Mesenchymal stem cell (in vitro differentiated cells and primary cell): ENCODE data around the gene ZNRF4.

Source experiments
- DNase-seq: peaks from one replicate; pipeline ENCODE4 v3.0.0-alpha.2; 2013
- H2AFZ ChIP-seq: one replicate; pipeline ENCODE4 v1.6.1; 2013; ENCODE audit warnings: low read depth, mild to moderate bottlenecking, control low read depth, inconsistent platforms, low read length, moderate library complexity
- H2AK5ac ChIP-seq: 2 replicates; pipeline ENCODE4 v1.6.1; 2013; ENCODE audit warnings: low read length, moderate library complexity, mild to moderate bottlenecking, inconsistent platforms; ENCODE audit not compliant: severe bottlenecking
- H2BK120ac ChIP-seq: one replicate; pipeline ENCODE4 v1.6.1; 2013; ENCODE audit warnings: low read depth, mild to moderate bottlenecking, inconsistent platforms, low read length, moderate library complexity
- H2BK12ac ChIP-seq, 2 experiments: one replicate each; pipeline ENCODE4 v1.6.1; 2013; ENCODE audit warnings: inconsistent platforms in 2 of 2, low read length in 2 of 2, mild to moderate bottlenecking in 2 of 2, moderate library complexity in 2 of 2, control low read depth in 1 of 2
- H2BK15ac ChIP-seq: one replicate; pipeline ENCODE4 v1.6.1; 2013; ENCODE audit warnings: mild to moderate bottlenecking, low read depth, inconsistent platforms; ENCODE audit not compliant: poor library complexity, severe bottlenecking
- H2BK5ac ChIP-seq: 2 replicates; pipeline ENCODE4 v1.6.1; 2013; ENCODE audit warnings: low read depth, mild to moderate bottlenecking, low read length, control low read depth, inconsistent platforms; ENCODE audit not compliant: poor library complexity, severe bottlenecking
- H3K14ac ChIP-seq, 2 experiments: one replicate each; pipeline ENCODE4 v1.6.1; 2013; ENCODE audit warnings: inconsistent platforms in 2 of 2, low read length in 2 of 2, control low read depth in 1 of 2, mild to moderate bottlenecking in 1 of 2, moderate library complexity in 1 of 2
- H3K18ac ChIP-seq, 2 experiments: one replicate each; pipeline ENCODE4 v1.6.1; 2013; ENCODE audit warnings: inconsistent platforms in 2 of 2, low read length in 2 of 2, control low read depth in 1 of 2, low read depth in 1 of 2, mild to moderate bottlenecking in 1 of 2
- H3K23ac ChIP-seq, 2 experiments: one replicate each; pipeline ENCODE4 v1.6.1; 2013; ENCODE audit warnings: inconsistent platforms in 2 of 2, low read length in 2 of 2, mild to moderate bottlenecking in 2 of 2, moderate library complexity in 2 of 2, control low read depth in 1 of 2
- H3K27ac ChIP-seq: 2 replicates; pipeline ENCODE4 v1.5.1; 2013; ENCODE audit warnings: mild to moderate bottlenecking, moderate library complexity, low read length, control low read depth, inconsistent platforms; ENCODE audit not compliant: poor library complexity, severe bottlenecking
- H3K27me3 ChIP-seq, 2 experiments: 2 replicates each; pipeline versions ENCODE4 v1.6.1 to v1.7.0; 2013; ENCODE audit warnings: low read length in 2 of 2, mild to moderate bottlenecking in 2 of 2, moderate library complexity in 2 of 2, control low read depth in 1 of 2, inconsistent platforms in 1 of 2; ENCODE audit not compliant: control insufficient read depth in 1 of 2, insufficient read depth in 1 of 2
- H3K36me3 ChIP-seq, 2 experiments: 2 replicates each; pipeline versions ENCODE4 v1.6.1 to v1.7.0; 2013; ENCODE audit warnings: low read length in 2 of 2, control low read depth in 1 of 2, inconsistent platforms in 1 of 2, low read depth in 1 of 2, mild to moderate bottlenecking in 1 of 2; ENCODE audit not compliant: insufficient read depth in 2 of 2, control insufficient read depth in 1 of 2
- H3K4ac ChIP-seq, 2 experiments: one replicate each; pipeline ENCODE4 v1.6.1; 2013; ENCODE audit warnings: inconsistent platforms in 2 of 2, low read length in 2 of 2, mild to moderate bottlenecking in 2 of 2, moderate library complexity in 2 of 2, control low read depth in 1 of 2, low read depth in 1 of 2
- H3K4me1 ChIP-seq: 2 replicates; pipeline ENCODE4 v1.6.1; 2013; ENCODE audit warnings: low read depth, low read length, control low read depth; ENCODE audit not compliant: control insufficient read depth, insufficient read depth
- H3K4me2 ChIP-seq: 2 replicates; pipeline ENCODE4 v1.6.1; 2013; ENCODE audit warnings: low read length, mild to moderate bottlenecking, inconsistent platforms; ENCODE audit not compliant: poor library complexity, severe bottlenecking
- H3K4me3 ChIP-seq, 2 experiments: 2 replicates each; pipeline versions ENCODE4 v1.5.1 to v1.7.0; 2013; ENCODE audit warnings: low read length in 2 of 2, mild to moderate bottlenecking in 2 of 2, control low read depth in 1 of 2, low read depth in 1 of 2; ENCODE audit not compliant: insufficient read depth in 1 of 2
- H3K79me1 ChIP-seq: replicated peaks from 2 replicates; pipeline ENCODE4 v1.6.1; 2013; ENCODE audit warnings: mild to moderate bottlenecking, control low read depth, low read length, inconsistent platforms; ENCODE audit not compliant: poor library complexity, severe bottlenecking
- H3K9ac ChIP-seq: 2 replicates; pipeline ENCODE4 v1.7.0; 2013; ENCODE audit warnings: mild to moderate bottlenecking, low read length, moderate library complexity
- H3K9me3 ChIP-seq: 2 replicates; pipeline ENCODE4 v1.7.0; 2013; ENCODE audit warnings: mild to moderate bottlenecking, low read length; ENCODE audit not compliant: control insufficient read depth
- H4K8ac ChIP-seq: one replicate; pipeline ENCODE4 v1.6.1; 2013; ENCODE audit warnings: inconsistent platforms, mild to moderate bottlenecking, low read length, moderate library complexity
- H4K91ac ChIP-seq: one replicate; pipeline ENCODE4 v1.6.1; 2013; ENCODE audit warnings: mild to moderate bottlenecking, low read length, inconsistent platforms
- WGBS: methylation state at CpG from one replicate; pipeline ENCODE4 v1.1.7; 2013; ENCODE audit warnings: mixed read lengths; 5-methylcytosine and 5-hydroxymethylcytosine counted together

Gene ZNRF4

DNA sequence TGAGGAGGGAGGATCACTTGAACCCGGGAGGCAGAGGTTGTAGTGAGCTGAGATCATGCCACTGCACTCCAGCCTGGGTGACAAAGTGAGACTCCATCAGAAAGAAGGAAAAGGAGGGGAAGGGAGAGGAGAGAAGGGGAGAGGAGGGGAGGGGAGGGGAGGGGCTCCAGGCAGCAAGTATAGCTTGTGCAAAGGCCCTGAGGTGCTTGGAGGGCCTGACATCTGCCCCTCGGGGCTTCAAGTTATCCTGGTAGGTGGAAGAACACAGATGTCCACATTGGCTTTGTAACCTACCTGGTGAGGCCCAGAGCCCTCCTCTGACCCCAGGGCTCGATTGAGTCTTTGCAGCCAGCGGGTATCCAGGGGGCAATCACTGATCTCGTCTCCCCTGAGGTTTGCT, 11.5 kb upstream of the ZNRF4 start:
- Histone ChIP-seq H4K8ac (no peak overlapping the region), H2AFZ (no peak overlapping the region), H3K79me1 (no peaks in the 10 kb centered on the region), H2AK5ac (no peak overlapping the region), H2BK120ac (no peak overlapping the region), H2BK15ac (no peak overlapping the region), H2BK5ac (no peak overlapping the region), H3K4me2 (no peak overlapping the region), H4K91ac (no peak overlapping the region), H3K9me3 (no peaks in the 10 kb centered on the region), H3K4me3 (no peak overlapping the region), H3K23ac (no peak overlapping the region), H3K18ac (no peak overlapping the region), H3K27ac (no peak overlapping the region), H3K4ac (no peak overlapping the region), H2BK12ac (no peak overlapping the region), H3K36me3 (no peaks in the 10 kb centered on the region), H3K27me3 (peaks cover 8 to 44% of the 10 kb centered on the region in 2 experiments), H3K9ac (no peak overlapping the region), H3K4me1 (no peaks in the 10 kb centered on the region), H3K14ac (no peak overlapping the region)
- 83% methylated on average over 5 of the region's 5 CpGs for WGBS
- DNase-seq = no peak

- H3K36me3 ChIP-seq = no peaks in the 10 kb centered on the region
- no peak for DNase-seq
- H3K4ac ChIP-seq = no peak overlapping the region
- H3K4me2 ChIP-seq = no peak overlapping the region
- H4K8ac ChIP-seq = no peak overlapping the region
- no peak overlapping the region for H2AK5ac ChIP-seq
- no peaks in the 10 kb centered on the region for H3K79me1 ChIP-seq
- no peak overlapping the region for H2BK120ac ChIP-seq
- no peaks in the 10 kb centered on the region for H3K4me1 ChIP-seq
- H2BK5ac ChIP-seq = no peak overlapping the region
- H2BK15ac ChIP-seq = no peak overlapping the region
- no peak overlapping the region for H3K14ac ChIP-seq
- no peak overlapping the region for H3K27ac ChIP-seq
- no peak overlapping the region for H2AFZ ChIP-seq
- H4K91ac ChIP-seq = no peak overlapping the region
- no peak overlapping the region for H3K18ac ChIP-seq
- 72% methylated on average over 5 of the region's 5 CpGs for WGBS
- no peak overlapping the region for H3K23ac ChIP-seq
- H3K9ac ChIP-seq = no peak overlapping the region
- peaks cover 8 to 49% of the 10 kb centered on the region in 2 experiments for H3K27me3 ChIP-seq
- H2BK12ac ChIP-seq = no peak overlapping the region
- no peak overlapping the region for H3K4me3 ChIP-seq
- H3K9me3 ChIP-seq = no peaks in the 10 kb centered on the region
Measured at GRCh38 chr19:5444431-5444830, 10.8 kb upstream of the ZNRF4 start.

DNA sequence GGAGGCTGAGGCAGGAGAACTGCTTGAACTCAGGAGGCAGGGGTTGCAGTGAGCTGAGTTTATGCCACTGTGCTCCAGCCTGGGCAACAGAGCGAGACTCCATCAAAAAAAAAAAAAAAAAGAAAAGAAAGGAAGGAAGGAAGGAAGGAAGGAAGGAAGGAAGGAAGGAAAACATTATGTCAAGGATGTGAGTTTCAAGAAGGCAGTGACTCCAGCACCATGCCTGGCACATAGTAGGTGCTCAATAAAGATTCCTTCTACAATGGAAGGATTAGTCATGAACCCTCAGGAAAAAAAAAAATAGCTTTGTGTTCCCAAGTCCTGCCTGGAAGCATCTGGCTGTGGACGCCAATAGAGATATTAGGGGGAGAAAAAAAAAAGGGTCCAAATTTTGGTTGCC, 10.1 kb upstream of the ZNRF4 start:
- no peak overlapping the region for H2BK120ac ChIP-seq
- no peak overlapping the region for H3K23ac ChIP-seq
- no peak overlapping the region for H2AFZ ChIP-seq
- no peaks in the 10 kb centered on the region for H3K36me3 ChIP-seq
- H3K9ac ChIP-seq = no peak overlapping the region
- 60% methylated on average over 2 of the region's 2 CpGs for WGBS
- no peaks in the 10 kb centered on the region for H3K4me1 ChIP-seq
- no peak overlapping the region for H3K27ac ChIP-seq
- H2BK15ac ChIP-seq = no peak overlapping the region
- no peak overlapping the region for H3K14ac ChIP-seq
- H2AK5ac ChIP-seq = no peak overlapping the region
- no peak overlapping the region for H2BK5ac ChIP-seq
- no peak overlapping the region for H3K4ac ChIP-seq
- no peak overlapping the region for H2BK12ac ChIP-seq
- H3K18ac ChIP-seq = no peak overlapping the region
- no peaks in the 10 kb centered on the region for H3K9me3 ChIP-seq
- peaks cover 8 to 56% of the 10 kb centered on the region in 2 experiments for H3K27me3 ChIP-seq
- H3K4me3 ChIP-seq = no peak overlapping the region
- no peak overlapping the region for H3K4me2 ChIP-seq
- no peak for DNase-seq
- no peaks in the 10 kb centered on the region for H3K79me1 ChIP-seq
- no peak overlapping the region for H4K91ac ChIP-seq
- no peak overlapping the region for H4K8ac ChIP-seq

DNA sequence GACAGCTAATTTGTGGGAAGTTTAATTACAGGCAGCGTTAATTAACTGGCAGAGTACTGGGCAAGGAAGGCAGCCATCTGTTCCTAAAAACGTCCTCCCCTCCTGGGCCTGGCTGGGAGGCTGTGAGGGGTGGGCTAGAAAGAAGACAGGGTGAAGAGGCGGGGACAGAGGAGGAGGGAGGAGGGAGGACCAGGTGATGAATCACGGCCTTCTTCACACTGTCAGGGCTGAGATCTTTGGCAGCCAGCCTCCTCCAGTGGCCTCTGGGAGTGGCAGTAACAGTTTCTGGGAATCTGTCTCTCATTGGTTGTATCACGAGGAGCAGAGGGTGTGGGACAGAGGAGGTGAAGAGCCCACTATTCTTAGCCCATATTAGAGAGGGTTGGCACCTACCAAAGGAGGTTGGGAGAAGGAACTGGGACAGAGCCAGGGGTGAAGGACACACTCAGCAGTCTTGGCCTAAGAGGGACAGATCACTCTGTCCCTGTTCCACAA, 9.6 kb upstream of the ZNRF4 start:
- Histone ChIP-seq H3K27ac (no peak overlapping the region), H3K14ac (no peak overlapping the region), H3K4me2 (no peak overlapping the region), H4K8ac (no peak overlapping the region), H2BK5ac (no peak overlapping the region), H3K27me3 (peaks cover 8 to 60% of the 10 kb centered on the region in 2 experiments), H3K36me3 (no peaks in the 10 kb centered on the region), H4K91ac (no peak overlapping the region), H3K79me1 (no peaks in the 10 kb centered on the region), H3K4me1 (no peaks in the 10 kb centered on the region), H3K18ac (no peak overlapping the region), H3K23ac (no peak overlapping the region), H2BK12ac (no peak overlapping the region), H3K9ac (no peak overlapping the region), H3K9me3 (no peaks in the 10 kb centered on the region), H2BK15ac (no peak overlapping the region), H2AFZ (no peak overlapping the region), H3K4ac (no peak overlapping the region), H3K4me3 (no peak overlapping the region), H2BK120ac (no peak overlapping the region), H2AK5ac (no peak overlapping the region)
- DNase-seq = no peak
- 55% methylated on average over 5 of the region's 5 CpGs for WGBS
